Uterus (tissue), 2 donors: Measurements from ENCODE around the gene NSRP1.

ENCODE experiments used
- CTCF ChIP-seq, 4 experiments: fragments of 200-600 bp in 2 of 4; fragments of 450-650 bp in 2 of 4; sonication (generic) in 2 of 4; IDR thresholded peaks; one replicate each; pipeline ENCODE4 v1.5.1; 2016 to 2019; ENCODE audit warnings: antibody characterized with exemption in 4 of 4, mild to moderate bottlenecking in 2 of 4, moderate library complexity in 1 of 4
- POLR2A ChIP-seq, 2 donors: fragments of 450-650 bp; IDR thresholded peaks; one replicate each; pipeline ENCODE4 v1.6.1; 2016; ENCODE audit warnings: antibody characterized with exemption in 2 of 2, mild to moderate bottlenecking in 1 of 2, moderate library complexity in 1 of 2

GRCh38 chr17:30161601-30162000, 45.0 kb downstream of the NSRP1 start:
- no peak for TF ChIP-seq CTCF (IDR thresholded peaks at IDR 0.05)
- TF ChIP-seq POLR2A (IDR thresholded peaks at IDR 0.05), result no peak
